SU-DHL-6 (cell line): ENCODE results near the gene PACS2.

Source experiments
- H2AFZ ChIP-seq: fragments of 200-600 bp; sonication (generic); 2 replicates; pipeline ENCODE4 v1.6.1; 2014; ENCODE audit warnings: low read depth, mild to moderate bottlenecking, moderate library complexity, mixed read lengths, antibody characterized with exemption, low read length; ENCODE audit not compliant: severe bottlenecking
- H3F3A ChIP-seq: fragments of 200-600 bp; shearing (Covaris generic); 2 replicates; pipeline ENCODE4 v1.6.0; 2016; ENCODE audit warnings: antibody characterized with exemption, mild to moderate bottlenecking; ENCODE audit not compliant: insufficient read depth
- H3K27ac ChIP-seq: fragments of 200-600 bp; sonication (generic); 2 replicates; pipeline ENCODE4 v1.5.1; 2016; ENCODE audit warnings: low read depth, mild to moderate bottlenecking, low read length, moderate library complexity, mixed read lengths
- H3K27me3 ChIP-seq: fragments of 200-600 bp; sonication (generic), shearing (Covaris generic); 2 replicates; pipeline ENCODE4 v1.6.0; 2014; ENCODE audit warnings: mild to moderate bottlenecking, low read length
- H3K36me3 ChIP-seq: fragments of 200-600 bp; sonication (generic); 2 replicates; pipeline ENCODE4 v1.6.1; 2014; ENCODE audit warnings: mild to moderate bottlenecking, low read length, mixed read lengths
- H3K4me2 ChIP-seq: fragments of 300-600, 200-600 bp; shearing (Covaris generic), sonication (generic); 2 replicates; pipeline ENCODE4 v1.6.0; 2014; ENCODE audit warnings: low read length, low read depth, mild to moderate bottlenecking; ENCODE audit not compliant: poor library complexity, severe bottlenecking
- H3K4me3 ChIP-seq: fragments of 200-600 bp; sonication (generic); 2 replicates; pipeline ENCODE4 v1.5.1; 2014; ENCODE audit warnings: antibody characterized with exemption, low read length, mild to moderate bottlenecking, mixed read lengths; ENCODE audit not compliant: insufficient read depth, poor library complexity, severe bottlenecking
- H3K79me2 ChIP-seq: fragments of 200-600 bp; sonication (generic); 2 replicates; pipeline ENCODE4 v1.6.1; 2014; ENCODE audit warnings: mild to moderate bottlenecking, low read length, moderate library complexity; ENCODE audit not compliant: insufficient read depth
- H3K9ac ChIP-seq: fragments of 200-600 bp; sonication (generic); 2 replicates; pipeline ENCODE4 v1.7.0; 2014; ENCODE audit warnings: mild to moderate bottlenecking, low read length
- H3K9me2 ChIP-seq: fragments of 200-600 bp; sonication (generic); replicated peaks from 2 replicates; pipeline ENCODE4 v1.6.1; 2014; ENCODE audit warnings: low read length; ENCODE audit not compliant: insufficient read depth
- H3K9me3 ChIP-seq: fragments of 200-600 bp; sonication (generic); 2 replicates; pipeline ENCODE4 v1.6.1; 2014; ENCODE audit warnings: low read length, mixed read lengths; ENCODE audit not compliant: insufficient read depth
- H4K20me1 ChIP-seq: fragments of 200-600 bp; sonication (generic); 2 replicates; pipeline ENCODE4 v1.6.1; 2014; ENCODE audit warnings: low read depth, mild to moderate bottlenecking, antibody characterized with exemption, low read length, moderate library complexity, mixed read lengths
- CTCF ChIP-seq: fragments of 200-600 bp; sonication (generic); IDR thresholded peaks from one replicate; pipeline ENCODE4 v1.5.1; 2017; ENCODE audit warnings: antibody characterized with exemption, mild to moderate bottlenecking, low read length, moderate library complexity; ENCODE audit not compliant: insufficient read depth, poor library complexity, severe bottlenecking
- EZH2phosphoT487 ChIP-seq: fragments of 200-600 bp; sonication (generic), shearing (Covaris generic); conservative IDR thresholded peaks from 2 replicates; pipeline ENCODE4 v1.6.1; 2018; ENCODE audit warnings: mild to moderate bottlenecking, antibody characterized with exemption, low read length, moderate library complexity, mixed read lengths

PACS2 gene

GRCh38 chr14:105389976-105390848 is 75.7 kb downstream of the PACS2 start:
- H3F3A ChIP-seq: no peaks in the 10 kb centered on the region; the same call in 1 of the 2 replicates
- no peak for TF ChIP-seq EZH2phosphoT487
- TF ChIP-seq CTCF: no peak
- H4K20me1 ChIP-seq: no peaks in the 10 kb centered on the region
- no peaks in the 10 kb centered on the region for H3K79me2 ChIP-seq
- H3K9me2 ChIP-seq: no peaks in the 10 kb centered on the region
- no peaks in the 10 kb centered on the region for H3K27me3 ChIP-seq
- H3K27ac ChIP-seq: no peak overlapping the region
- H3K4me2 ChIP-seq: no peak overlapping the region
- no peaks in the 10 kb centered on the region for H3K9me3 ChIP-seq
- no peaks in the 10 kb centered on the region for H3K36me3 ChIP-seq
- no peak overlapping the region for H3K9ac ChIP-seq
- no peak overlapping the region for H3K4me3 ChIP-seq
- H2AFZ ChIP-seq: no peak overlapping the region

GRCh38 chr14:105390849-105391500 is 76.4 kb downstream of the PACS2 start:
- Histone ChIP-seq H2AFZ (no peak overlapping the region), H3K27me3 (no peaks in the 10 kb centered on the region), H3K4me2 (no peak overlapping the region), H4K20me1 (no peaks in the 10 kb centered on the region), H3F3A (no peaks in the 10 kb centered on the region; the same call in 1 of the 2 replicates), H3K4me3 (no peak overlapping the region), H3K9ac (no peak overlapping the region), H3K36me3 (no peaks in the 10 kb centered on the region), H3K79me2 (no peaks in the 10 kb centered on the region), H3K9me3 (no peaks in the 10 kb centered on the region), H3K9me2 (no peaks in the 10 kb centered on the region), H3K27ac (no peak overlapping the region)
- no peak for TF ChIP-seq CTCF
- no peak for TF ChIP-seq EZH2phosphoT487

- Histone ChIP-seq H3K79me2 (no peaks in the 10 kb centered on the region), H3F3A (no peaks in the 10 kb centered on the region; the same call in 1 of the 2 replicates), H3K9me3 (no peaks in the 10 kb centered on the region), H2AFZ (no peak overlapping the region), H3K27me3 (no peaks in the 10 kb centered on the region), H3K9ac (no peak overlapping the region), H3K9me2 (no peaks in the 10 kb centered on the region), H4K20me1 (no peaks in the 10 kb centered on the region), H3K4me2 (no peak overlapping the region), H3K4me3 (no peak overlapping the region), H3K36me3 (no peaks in the 10 kb centered on the region), H3K27ac (no peak overlapping the region)
- TF ChIP-seq CTCF: no peak
- no peak for TF ChIP-seq EZH2phosphoT487
These were observed 77.0 kb downstream of the PACS2 start for GRCh38 chr14:105391541-105391940.
